HEK293 (cell line): Measurements from ENCODE around the gene GPR33.
"Not testable (repeated sequence)": the region's sequence is repeated elsewhere in the genome, so short reads cannot be mapped to it uniquely, and the experiment has no call there.

ENCODE experiments used
- REST ChIP-seq: fragments of 450-650 bp; formaldehyde crosslinking; IDR thresholded peaks from 2 replicates; pipeline ENCODE4 v1.5.1; 2016; ENCODE audit warnings: missing biosample characterization, missing genetic modification characterization
- YY1 ChIP-seq: fragments of 450-650 bp; formaldehyde crosslinking; IDR thresholded peaks from 2 replicates; pipeline ENCODE4 v1.5.1; 2018; ENCODE audit warnings: missing biosample characterization, missing genetic modification characterization
- ZBTB7A ChIP-seq: fragments of 450-650 bp; formaldehyde crosslinking; IDR thresholded peaks from 2 replicates; pipeline ENCODE4 v1.5.1; 2016; ENCODE audit warnings: low read depth, missing biosample characterization, missing genetic modification characterization
- TF ChIP-seq, protein P1 (sequence below): fragments of 450-650 bp; formaldehyde crosslinking; IDR thresholded peaks from 2 replicates; pipeline ENCODE4 v1.5.1; 2016; ENCODE audit warnings: missing biosample characterization, missing genetic modification characterization

DNA sequence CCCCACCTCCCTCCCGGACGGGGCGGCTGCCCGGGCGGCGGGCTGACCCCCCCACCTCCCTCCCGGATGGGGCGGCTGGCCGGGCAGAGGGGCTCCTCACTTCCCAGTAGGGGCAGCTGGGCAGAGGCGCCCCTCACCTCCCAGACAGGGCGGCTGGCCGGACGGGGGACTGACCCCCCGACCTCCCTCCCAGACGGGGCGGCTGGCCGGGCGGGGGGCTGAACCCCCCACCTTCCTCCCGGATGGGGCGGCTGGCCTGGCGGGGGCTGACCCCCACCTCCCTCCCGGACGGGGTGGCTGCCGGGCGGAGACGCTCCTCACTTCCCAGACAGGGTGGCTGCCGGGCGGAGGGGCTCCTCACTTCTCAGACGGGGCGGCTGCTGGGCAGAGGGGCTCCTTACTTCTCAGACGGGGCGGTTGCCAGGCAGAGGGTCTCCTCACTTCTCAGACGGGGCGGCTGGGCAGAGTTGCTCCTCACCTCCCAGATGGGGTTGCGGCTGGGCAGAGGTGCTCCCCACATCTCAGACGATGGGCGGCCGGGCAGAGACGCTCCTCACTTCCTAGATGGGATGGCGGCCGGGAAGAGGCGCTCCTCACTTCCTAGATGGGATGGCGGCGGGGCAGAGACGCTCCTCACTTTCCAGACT is 50.7 kb downstream of the GPR33 start:
- not testable (repeated sequence) for TF ChIP-seq YY1, REST, ZBTB7A (tag by site-specific recombination)
- TF ChIP-seq, protein P1, sequence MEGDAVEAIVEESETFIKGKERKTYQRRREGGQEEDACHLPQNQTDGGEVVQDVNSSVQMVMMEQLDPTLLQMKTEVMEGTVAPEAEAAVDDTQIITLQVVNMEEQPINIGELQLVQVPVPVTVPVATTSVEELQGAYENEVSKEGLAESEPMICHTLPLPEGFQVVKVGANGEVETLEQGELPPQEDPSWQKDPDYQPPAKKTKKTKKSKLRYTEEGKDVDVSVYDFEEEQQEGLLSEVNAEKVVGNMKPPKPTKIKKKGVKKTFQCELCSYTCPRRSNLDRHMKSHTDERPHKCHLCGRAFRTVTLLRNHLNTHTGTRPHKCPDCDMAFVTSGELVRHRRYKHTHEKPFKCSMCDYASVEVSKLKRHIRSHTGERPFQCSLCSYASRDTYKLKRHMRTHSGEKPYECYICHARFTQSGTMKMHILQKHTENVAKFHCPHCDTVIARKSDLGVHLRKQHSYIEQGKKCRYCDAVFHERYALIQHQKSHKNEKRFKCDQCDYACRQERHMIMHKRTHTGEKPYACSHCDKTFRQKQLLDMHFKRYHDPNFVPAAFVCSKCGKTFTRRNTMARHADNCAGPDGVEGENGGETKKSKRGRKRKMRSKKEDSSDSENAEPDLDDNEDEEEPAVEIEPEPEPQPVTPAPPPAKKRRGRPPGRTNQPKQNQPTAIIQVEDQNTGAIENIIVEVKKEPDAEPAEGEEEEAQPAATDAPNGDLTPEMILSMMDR: not testable (repeated sequence)
